NCI-H226 (cell line): ENCODE measurements around the gene FBH1.
"Not testable (repeated sequence)": the region's sequence is repeated elsewhere in the genome, so short reads cannot be mapped to it uniquely, and the experiment has no call there.

Experiments used
- DNase-seq: peaks from one replicate; pipeline ENCODE4 v3.0.0-alpha.2; 2015

The FBH1 gene

GRCh38 chr10:5942474-5942873 lies 52.4 kb downstream of the FBH1 start:
- DNase-seq: no peak

GRCh38 chr10:5943536-5943935 lies 53.5 kb downstream of the FBH1 start:
- DNase-seq: no peak

- DNase-seq: peak; percentile 88
Observed at GRCh38 chr10:5944389-5945189, 54.5 kb downstream of the FBH1 start.

- no peak for DNase-seq
Observed at GRCh38 chr10:5945190-5945509, 55.1 kb downstream of the FBH1 start.

- DNase-seq: peak; percentile 72
Observed at GRCh38 chr10:5945561-5946418, 55.7 kb downstream of the FBH1 start.

- DNase-seq: not testable (repeated sequence)
Observed at GRCh38 chr10:5946419-5946775, 56.4 kb downstream of the FBH1 start.

- DNase-seq: no peak
Observed at GRCh38 chr10:5946786-5947185, 56.7 kb downstream of the FBH1 start.

GRCh38 chr10:5947471-5948207 lies 57.6 kb downstream of the FBH1 start:
- DNase-seq: no peak

GRCh38 chr10:5948208-5948585 lies 58.2 kb downstream of the FBH1 start:
- no peak for DNase-seq

- DNase-seq: peak; percentile 22
Observed at GRCh38 chr10:5949009-5949759, 59.1 kb downstream of the FBH1 start.

GRCh38 chr10:5951167-5951711 lies 61.2 kb downstream of the FBH1 start:
- peak; percentile 63 for DNase-seq

GRCh38 chr10:5951721-5952407 lies 61.8 kb downstream of the FBH1 start:
- no peak for DNase-seq

GRCh38 chr10:5952731-5953385 lies 62.8 kb downstream of the FBH1 start:
- DNase-seq: no peak

- DNase-seq: no peak
Observed at GRCh38 chr10:5953676-5954075, 63.6 kb downstream of the FBH1 start.

- DNase-seq: no peak
Observed at GRCh38 chr10:5956146-5956936, 66.3 kb downstream of the FBH1 start.

GRCh38 chr10:5958077-5958476 lies 68.0 kb downstream of the FBH1 start:
- no peak for DNase-seq

GRCh38 chr10:5958675-5959074 lies 68.6 kb downstream of the FBH1 start:
- DNase-seq: no peak

GRCh38 chr10:5959142-5959541 lies 69.1 kb downstream of the FBH1 start:
- DNase-seq: no peak

- DNase-seq: no peak
Observed at GRCh38 chr10:5959581-5960069, 69.6 kb downstream of the FBH1 start.
